ENCODE results near the gene PASD1. TPM values are rescaled to one million over a fixed set of nuclear protein-coding genes. Genes with fewer than 3 reads are reported as not detected.

Gene PASD1
- total and polyA plus RNA-seq, 10 of the 15 experiments (the other 5 are each of a cell fraction or from before 2014, with no cell fraction given): under 0.01 to 0.01 TPM; not detected in 8

GRCh38 chrX:151711787-151712186 is 148.3 kb downstream of the PASD1 start (continued):
- TF ChIP-seq CUX1 (IDR thresholded peaks at IDR 0.05; ENCODE audit: insufficient replicate concordance, low read depth, low read length) (no peak), CREB1 (IDR thresholded peaks at IDR 0.05; ENCODE audit: low read depth) (no peak), NRF1 (conservative IDR thresholded peaks at IDR 0.05; ENCODE audit: low read depth, low read length) (no peak), ETV6 (conservative IDR thresholded peaks at IDR 0.05 in 1 of 2, IDR thresholded peaks at IDR 0.05 in 1 of 2; ENCODE audit: borderline replicate concordance in 1 of 2, low read depth in 1 of 2) (no peak)

- no TSS peak for BruUV-seq (replicated peaks)
- RAD21 ChIA-PET (ENCODE audit: unreplicated experiment): interaction anchor here (1.7 kb wide), 1 partner anchor 920 kb away, joined by 3 read pairs; no protein-coding TSS in a partner anchor
- Histone ChIP-seq H4K20me1 (ENCODE audit: control insufficient read depth, insufficient read depth) (no peaks in the 10 kb centered on the region), H3K79me2 (ENCODE audit: control insufficient read depth, insufficient read depth, low read length) (no peaks in the 10 kb centered on the region), H3K27me3 (replicated peaks in 1 of 2; ENCODE audit: control insufficient read depth in 2 of 2, insufficient read depth in 2 of 2, low read length in 1 of 2) (no peaks in the 10 kb centered on the region), H3K4me3 (no peak overlapping the region), H3K9ac (ENCODE audit: control insufficient read depth, insufficient read depth, low read length) (no peak overlapping the region), H3K36me3 (ENCODE audit: control insufficient read depth in 2 of 2, insufficient read depth in 2 of 2, low read length in 1 of 2) (no peaks in the 10 kb centered on the region), H3K9me3 (replicated peaks; ENCODE audit: control insufficient read depth, insufficient read depth, low read length) (no peaks in the 10 kb centered on the region), H3K27ac (ENCODE audit: control insufficient read depth, insufficient read depth) (no peak overlapping the region), H2AFZ (ENCODE audit: control insufficient read depth, low read depth, low read length) (no peak overlapping the region), H3K4me1 (ENCODE audit: control insufficient read depth, insufficient read depth, low read length) (no peaks in the 10 kb centered on the region), H3K4me2 (ENCODE audit: control insufficient read depth, insufficient read depth) (no peak overlapping the region)
- no peak for TF ChIP-seq ZNF24 (IDR thresholded peaks at IDR 0.05)
- no peak for TF ChIP-seq SMC3 (IDR thresholded peaks at IDR 0.05; ENCODE audit: borderline replicate concordance, low read length)
- TF ChIP-seq BRCA1 (IDR thresholded peaks at IDR 0.05; ENCODE audit: low read depth, low read length): no peak
- TF ChIP-seq, protein P1, sequence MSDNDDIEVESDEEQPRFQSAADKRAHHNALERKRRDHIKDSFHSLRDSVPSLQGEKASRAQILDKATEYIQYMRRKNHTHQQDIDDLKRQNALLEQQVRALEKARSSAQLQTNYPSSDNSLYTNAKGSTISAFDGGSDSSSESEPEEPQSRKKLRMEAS (IDR thresholded peaks at IDR 0.05; ENCODE audit: low read depth, low read length): no peak
- ATAC-seq (no peak), DNase-seq (ENCODE audit: low read depth, low spot score) (no peak), FAIRE-seq (no peak)
- SMC1A ChIA-PET (ENCODE audit: uncharacterized antibody, unreplicated experiment): interaction anchor here (1.4 kb wide), 1 partner anchor 21 kb away, joined by 3 read pairs; no protein-coding TSS in a partner anchor
- intact Hi-C loops (cut with micrococcal nuclease; ENCODE audit: unreplicated experiment) (no loop called here), in situ Hi-C loops (cut with MboI) (no loop called here)
- POLR2A ChIA-PET: no interaction called here
- CTCF ChIA-PET: interaction anchor here (1.8 kb wide), 1 partner anchor 920 kb away, joined by 5 read pairs; no protein-coding TSS in a partner anchor
- WGBS (ENCODE audit: insufficient coverage, insufficient replicate concordance, low lambda C conversion rate, missing lambda C conversion rate): 0% methylated on average over 3 of the region's 3 CpGs
These were observed 148.8 kb downstream of the PASD1 start for GRCh38 chrX:151712253-151712652.
